ENCODE measurements around the gene TUBD1.
"Not testable (repeated sequence)": the region's sequence is repeated elsewhere in the genome, so short reads cannot be mapped to it uniquely, and the experiment has no call there.

The TUBD1 gene

GRCh38 chr17:59842901-59843652 lies 49.7 kb downstream of the TUBD1 start:
- no peaks in the 10 kb centered on the region for H3K27me3 ChIP-seq (replicated peaks)
- peak overlapping the region; percentile 76 for H3K4me3 ChIP-seq (ENCODE audit: low read depth, low read length)
- H3K36me3 ChIP-seq (replicated peaks): peaks cover 41% of the 10 kb centered on the region
- peak; percentile 95 for DNase-seq
- H3K27ac ChIP-seq: peak overlapping the region; percentile 99
- in situ Hi-C loops (cut with HindIII; ENCODE audit: low pct_ligation_motif_present, low sequenced_read_pairs): loop anchor here (10.0 kb wide), 1 partner anchor 68 kb away; no protein-coding TSS in a partner anchor
- no peak for TF ChIP-seq CTCF (IDR thresholded peaks at IDR 0.05; ENCODE audit: low read depth, low read length, missing control alignments)

GRCh38 chr17:59841882-59842263 lies 50.9 kb downstream of the TUBD1 start:
- Histone ChIP-seq H3K4me3 (ENCODE audit: low read depth, low read length) (peak overlapping the region; percentile 76), H3K27ac (peak overlapping the region; percentile 99), H3K36me3 (replicated peaks) (peaks cover 44% of the 10 kb centered on the region)
- H3K27me3 ChIP-seq (replicated peaks); DNase-seq: not testable (repeated sequence)
- in situ Hi-C loops (cut with HindIII; ENCODE audit: low pct_ligation_motif_present, low sequenced_read_pairs): loop anchor here (10.0 kb wide), 1 partner anchor 67 kb away; no protein-coding TSS in a partner anchor

- H3K27me3 ChIP-seq (replicated peaks): not testable (repeated sequence)
- H3K27ac ChIP-seq: peak overlapping the region; percentile 99
- H3K4me3 ChIP-seq (ENCODE audit: low read depth, low read length): peak overlapping the region; percentile 76
- in situ Hi-C loops (cut with HindIII; ENCODE audit: low pct_ligation_motif_present, low sequenced_read_pairs): loop anchor here (10.0 kb wide), 1 partner anchor 66 kb away; no protein-coding TSS in a partner anchor
- peaks cover 44% of the 10 kb centered on the region for H3K36me3 ChIP-seq (replicated peaks)
- DNase-seq: peak; percentile 53
These were observed 51.5 kb downstream of the TUBD1 start for GRCh38 chr17:59841091-59841881.

- no peak for DNase-seq
- peak overlapping the region; percentile 99 for H3K27ac ChIP-seq
- in situ Hi-C loops (cut with HindIII; ENCODE audit: low pct_ligation_motif_present, low sequenced_read_pairs): loop anchor here (10.0 kb wide), 1 partner anchor 66 kb away; no protein-coding TSS in a partner anchor
- peaks cover 44% of the 10 kb centered on the region for H3K36me3 ChIP-seq (replicated peaks)
- no peaks in the 10 kb centered on the region for H3K27me3 ChIP-seq (replicated peaks)
- no peak for TF ChIP-seq CTCF (IDR thresholded peaks at IDR 0.05; ENCODE audit: low read depth, low read length, missing control alignments)
- peak overlapping the region; percentile 76 for H3K4me3 ChIP-seq (ENCODE audit: low read depth, low read length)
These were observed 52.2 kb downstream of the TUBD1 start for GRCh38 chr17:59840329-59841090.

- peak; percentile 26 for DNase-seq
- peak overlapping the region; percentile 76 for H3K4me3 ChIP-seq (ENCODE audit: low read depth, low read length)
These were observed 53.0 kb downstream of the TUBD1 start for GRCh38 chr17:59839651-59840328.

More at GRCh38 chr17:59839651-59840328, 53.0 kb downstream of the TUBD1 start:
- in situ Hi-C loops (cut with HindIII; ENCODE audit: low pct_ligation_motif_present, low sequenced_read_pairs): loop anchor here (10.0 kb wide), 1 partner anchor 65 kb away; no protein-coding TSS in a partner anchor
- Histone ChIP-seq H3K36me3 (replicated peaks) (peaks cover 44% of the 10 kb centered on the region), H3K27ac (peak overlapping the region; percentile 99), H3K27me3 (replicated peaks) (no peaks in the 10 kb centered on the region)
- no peak for TF ChIP-seq CTCF (IDR thresholded peaks at IDR 0.05; ENCODE audit: low read depth, low read length, missing control alignments)

Measured in brain microvascular endothelial cell (primary cell).